ENCODE results near the gene JMJD4.

Gene JMJD4

GRCh38 chr1:227734856-227735538 lies at the start of gene JMJD4, which contains the start of gene SNAP47:
JMJD4 (minus strand) TSS chr1:227735302; CDS start chr1:227735273, 29 bp downstream.
SNAP47 (plus strand) TSS chr1:227735435; CDS start chr1:227747737, 12,302 bp downstream.
- DNase-seq: peak; percentile 57 to 90

GRCh38 chr1:227782226-227782625 lies 47.1 kb upstream of the JMJD4 start:
- no peak for DNase-seq

- DNase-seq: no peak
Observed at GRCh38 chr1:227781314-227781930, 46.3 kb upstream of the JMJD4 start.

- DNase-seq: no peak
Observed at GRCh38 chr1:227780101-227781044, 45.3 kb upstream of the JMJD4 start.

GRCh38 chr1:227779685-227780084 lies 44.6 kb upstream of the JMJD4 start:
- DNase-seq: no peak

GRCh38 chr1:227779021-227779441 lies 43.9 kb upstream of the JMJD4 start:
- no peak for DNase-seq

- DNase-seq: no peak
Observed at GRCh38 chr1:227778401-227778947, 43.4 kb upstream of the JMJD4 start.

- no peak for DNase-seq
Observed at GRCh38 chr1:227777646-227778045, 42.5 kb upstream of the JMJD4 start.

- no peak for DNase-seq
Observed at GRCh38 chr1:227777156-227777555, 42.1 kb upstream of the JMJD4 start.

- DNase-seq: no peak
Observed at GRCh38 chr1:227776331-227776771, 41.2 kb upstream of the JMJD4 start.

- DNase-seq: no peak
Observed at GRCh38 chr1:227775841-227776240, 40.7 kb upstream of the JMJD4 start.

- no peak for DNase-seq
Observed at GRCh38 chr1:227774821-227775661, 39.9 kb upstream of the JMJD4 start.

- DNase-seq: no peak
Observed at GRCh38 chr1:227774051-227774731, 39.1 kb upstream of the JMJD4 start.

- no peak for DNase-seq
Observed at GRCh38 chr1:227773558-227773957, 38.5 kb upstream of the JMJD4 start.

- DNase-seq: no peak
Observed at GRCh38 chr1:227771771-227772170, 36.7 kb upstream of the JMJD4 start.

- DNase-seq: no peak
Observed at GRCh38 chr1:227771326-227771725, 36.2 kb upstream of the JMJD4 start.

- no peak for DNase-seq
Observed at GRCh38 chr1:227770812-227771211, 35.7 kb upstream of the JMJD4 start.

- no peak for DNase-seq
Observed at GRCh38 chr1:227769936-227770494, 34.9 kb upstream of the JMJD4 start.

GRCh38 chr1:227769047-227769935 lies 34.2 kb upstream of the JMJD4 start:
- no peak for DNase-seq

GRCh38 chr1:227768640-227769039 lies 33.5 kb upstream of the JMJD4 start:
- no peak for DNase-seq

Data from NCI-H526 (cell line).